ENCODE data around the gene ZFP92. TPM values are rescaled to one million over a fixed set of nuclear protein-coding genes. Genes with fewer than 3 reads are reported as not detected.
A peak's percentile ranks its signal among the peaks of the same experiment; 100 is the strongest.
"Not testable (repeated sequence)": the region's sequence is repeated elsewhere in the genome, so short reads cannot be mapped to it uniquely, and the experiment has no call there.

ZFP92 gene
- total and polyA plus RNA-seq, 5 donors: 0.32 to 1.6 (median 0.65) TPM

DNA sequence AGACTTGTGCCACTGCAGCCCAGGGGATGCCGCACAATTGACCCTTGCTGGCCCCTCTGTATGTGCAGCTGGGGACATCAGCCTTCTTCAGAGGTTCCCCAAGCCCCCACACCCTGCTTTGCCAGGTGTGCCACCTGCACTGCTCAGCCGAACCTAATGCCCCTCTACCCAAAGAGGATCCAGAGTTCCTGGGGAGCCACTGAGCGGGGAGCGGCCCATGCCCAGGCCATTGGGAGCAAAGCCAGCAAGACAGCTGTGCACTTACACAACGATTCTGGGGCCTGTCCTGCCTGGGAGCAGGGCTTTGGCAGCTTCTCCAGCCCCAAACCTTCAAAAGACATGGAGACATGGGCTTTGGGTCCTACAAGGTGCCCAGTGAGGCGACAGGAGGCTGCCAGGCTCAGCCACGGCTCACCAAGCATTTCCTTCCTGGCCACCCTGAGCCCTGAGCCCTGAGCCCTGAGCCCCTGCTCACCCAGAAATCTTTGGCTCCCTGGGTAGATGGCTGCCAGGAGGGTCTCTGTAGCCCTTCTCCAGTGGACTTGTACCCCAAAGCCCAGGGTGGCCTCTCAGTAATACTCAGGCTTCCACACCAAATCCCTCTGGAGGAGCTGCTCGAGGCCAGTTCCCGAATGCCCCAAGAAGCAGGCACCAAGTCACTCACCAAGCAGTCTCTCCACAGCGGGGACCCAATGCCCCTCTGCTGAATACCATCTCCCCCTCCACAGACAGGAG lies 23.1 kb upstream of the ZFP92 start:
- 89% methylated on average over 10 of the region's 10 CpGs for WGBS
- ATAC-seq: peak in 1 of 2 donors; percentile 31
- DNase-seq: peak in 2 of 3 donors; percentile 62 to 68

DNA sequence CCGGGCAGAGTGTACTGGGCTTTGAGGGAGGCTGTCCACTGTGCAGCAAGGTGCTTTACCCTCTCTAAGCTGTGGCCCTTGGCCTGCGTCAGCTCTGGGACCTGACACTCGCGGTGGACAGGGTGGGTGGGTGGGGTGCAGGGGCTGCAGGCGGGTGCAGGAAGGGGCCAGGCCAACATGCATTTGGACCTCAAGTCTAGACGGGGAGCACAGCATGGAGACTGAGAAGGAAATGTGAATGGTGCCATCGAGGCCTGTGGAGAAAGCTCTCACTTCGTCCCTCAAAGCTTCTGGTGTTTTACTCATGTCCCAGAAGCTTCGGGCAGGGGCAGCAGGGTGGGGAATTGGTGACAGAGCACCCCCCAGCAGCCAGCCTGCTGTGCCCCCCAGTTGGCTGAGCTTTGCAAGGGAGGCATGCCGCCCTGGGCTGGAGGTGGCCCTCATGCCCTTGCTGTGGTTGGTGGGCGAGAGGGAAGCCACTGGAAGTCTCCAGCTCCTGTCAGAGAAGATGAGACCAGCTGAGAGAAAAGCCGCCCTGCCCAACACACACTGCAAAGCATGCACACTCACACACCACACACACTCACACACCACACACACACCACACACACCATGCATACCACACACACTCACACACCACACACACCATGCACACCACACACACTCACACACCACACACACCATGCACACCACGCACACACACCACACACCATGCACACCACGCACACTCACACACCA lies 22.4 kb upstream of the ZFP92 start:
- H3K4me1 ChIP-seq (ENCODE audit: control insufficient read depth, insufficient read depth, low read length): no peaks in the 10 kb centered on the region
- intact Hi-C loops (cut with DNase I): no loop called here
- DNase-seq: peak in 1 of 3 donors; percentile 29
- H3K9me3 ChIP-seq (ENCODE audit: control insufficient read depth, low read length): no peaks in the 10 kb centered on the region
- ATAC-seq: no peak
- H3K27me3 ChIP-seq (ENCODE audit: control insufficient read depth, insufficient read depth): no peaks in the 10 kb centered on the region
- no peak overlapping the region for H3K27ac ChIP-seq (ENCODE audit: low read length)
- WGBS: 79% methylated on average over 14 of the region's 14 CpGs
- no peak overlapping the region for H3K4me3 ChIP-seq (ENCODE audit: low read length)

More for the DNA sequence above, 23.1 kb upstream of the ZFP92 start:
- Histone ChIP-seq H3K4me1 (ENCODE audit: control insufficient read depth, insufficient read depth, low read length) (no peaks in the 10 kb centered on the region), H3K4me3 (ENCODE audit: low read length) (no peak overlapping the region), H3K27ac (ENCODE audit: low read length) (no peak overlapping the region), H3K9me3 (ENCODE audit: control insufficient read depth, low read length) (no peaks in the 10 kb centered on the region), H3K27me3 (ENCODE audit: control insufficient read depth, insufficient read depth) (no peaks in the 10 kb centered on the region)
- intact Hi-C loops (cut with DNase I): no loop called here

GRCh38 chrX:153389460-153389768 lies 21.9 kb upstream of the ZFP92 start:
- intact Hi-C loops (cut with DNase I); DNase-seq: not testable (repeated sequence)

GRCh38 chrX:153392642-153393321 lies 18.5 kb upstream of the ZFP92 start:
- peak in 1 of 3 donors; percentile 33 for DNase-seq
- 87% methylated on average over 16 of the region's 16 CpGs for WGBS
- H3K27ac ChIP-seq (ENCODE audit: low read length): no peak overlapping the region
- intact Hi-C loops (cut with DNase I): no loop called here
- no peaks in the 10 kb centered on the region for H3K4me1 ChIP-seq (ENCODE audit: control insufficient read depth, insufficient read depth, low read length)
- H3K27me3 ChIP-seq (ENCODE audit: control insufficient read depth, insufficient read depth): no peaks in the 10 kb centered on the region
- no peak for ATAC-seq
- no peaks in the 10 kb centered on the region for H3K9me3 ChIP-seq (ENCODE audit: control insufficient read depth, low read length)
- H3K4me3 ChIP-seq (ENCODE audit: low read length): no peak overlapping the region

More at GRCh38 chrX:153389460-153389768, 21.9 kb upstream of the ZFP92 start:
- 98% methylated on average over 6 of the region's 6 CpGs for WGBS
- H3K4me1 ChIP-seq (ENCODE audit: control insufficient read depth, insufficient read depth, low read length); ATAC-seq; H3K9me3 ChIP-seq (ENCODE audit: control insufficient read depth, low read length); H3K4me3 ChIP-seq (ENCODE audit: low read length); H3K27me3 ChIP-seq (ENCODE audit: control insufficient read depth, insufficient read depth); H3K27ac ChIP-seq (ENCODE audit: low read length): not testable (repeated sequence)

DNA sequence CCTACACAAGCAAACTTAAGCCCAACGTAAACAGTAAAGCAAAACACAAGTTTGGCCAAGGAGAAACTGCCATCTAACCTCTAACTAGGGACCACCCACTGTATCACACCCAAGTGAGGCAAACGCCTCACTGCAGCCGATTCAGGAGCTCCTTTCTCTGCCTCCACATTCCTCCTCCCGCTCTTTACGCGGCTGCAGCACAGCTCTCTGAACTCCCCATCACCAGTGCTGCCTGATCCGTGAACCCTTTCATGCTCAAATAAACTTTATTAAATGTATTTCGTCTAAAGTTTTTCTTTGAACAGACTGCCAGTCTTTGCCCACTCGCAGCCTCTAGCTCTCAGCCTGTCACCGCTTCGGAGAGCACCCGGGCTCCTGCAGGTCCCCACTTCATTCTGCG lies 16.7 kb upstream of the ZFP92 start:
- DNase-seq (no peak), ATAC-seq (no peak)
- H3K4me1 ChIP-seq (ENCODE audit: control insufficient read depth, insufficient read depth, low read length): no peaks in the 10 kb centered on the region
- no peak overlapping the region for H3K27ac ChIP-seq (ENCODE audit: low read length)
- WGBS: 55% methylated on average over 13 of the region's 13 CpGs
- intact Hi-C loops (cut with DNase I): no loop called here
- no peaks in the 10 kb centered on the region for H3K27me3 ChIP-seq (ENCODE audit: control insufficient read depth, insufficient read depth)
- H3K9me3 ChIP-seq (ENCODE audit: control insufficient read depth, low read length): no peaks in the 10 kb centered on the region
- H3K4me3 ChIP-seq (ENCODE audit: low read length): no peak overlapping the region

- Histone ChIP-seq H3K4me3 (ENCODE audit: low read length) (no peak overlapping the region), H3K4me1 (ENCODE audit: control insufficient read depth, insufficient read depth, low read length) (no peaks in the 10 kb centered on the region), H3K27ac (ENCODE audit: low read length) (no peak overlapping the region), H3K9me3 (ENCODE audit: control insufficient read depth, low read length) (no peaks in the 10 kb centered on the region), H3K27me3 (ENCODE audit: control insufficient read depth, insufficient read depth) (no peaks in the 10 kb centered on the region)
- ATAC-seq (no peak), DNase-seq (peak in 1 of 3 donors; percentile 43)
- WGBS: 85% methylated on average over 26 of the region's 26 CpGs
- intact Hi-C loops (cut with DNase I): no loop called here
These were observed 15.5 kb upstream of the ZFP92 start for GRCh38 chrX:153395613-153396319.

GRCh38 chrX:153396320-153397195 lies 14.7 kb upstream of the ZFP92 start:
- Histone ChIP-seq H3K4me3 (ENCODE audit: low read length) (no peak overlapping the region), H3K9me3 (ENCODE audit: control insufficient read depth, low read length) (no peaks in the 10 kb centered on the region), H3K4me1 (ENCODE audit: control insufficient read depth, insufficient read depth, low read length) (no peaks in the 10 kb centered on the region), H3K27me3 (ENCODE audit: control insufficient read depth, insufficient read depth) (no peaks in the 10 kb centered on the region), H3K27ac (ENCODE audit: low read length) (no peak overlapping the region)
- 84% methylated on average over 26 of the region's 26 CpGs for WGBS
- intact Hi-C loops (cut with DNase I): no loop called here
- ATAC-seq (no peak), DNase-seq (peak in 1 of 3 donors; percentile 41)

GRCh38 chrX:153397256-153397960 lies 13.9 kb upstream of the ZFP92 start:
- Histone ChIP-seq H3K4me1 (ENCODE audit: control insufficient read depth, insufficient read depth, low read length) (no peaks in the 10 kb centered on the region), H3K27me3 (ENCODE audit: control insufficient read depth, insufficient read depth) (no peaks in the 10 kb centered on the region), H3K9me3 (ENCODE audit: control insufficient read depth, low read length) (no peaks in the 10 kb centered on the region), H3K4me3 (ENCODE audit: low read length) (no peak overlapping the region), H3K27ac (ENCODE audit: low read length) (no peak overlapping the region)
- ATAC-seq (no peak), DNase-seq (peak in 1 of 3 donors; percentile 16)
- 81% methylated on average over 27 of the region's 27 CpGs for WGBS
- intact Hi-C loops (cut with DNase I): no loop called here

- intact Hi-C loops (cut with DNase I): no loop called here
- Histone ChIP-seq H3K27ac (ENCODE audit: low read length) (no peak overlapping the region), H3K4me3 (ENCODE audit: low read length) (no peak overlapping the region), H3K9me3 (ENCODE audit: control insufficient read depth, low read length) (no peaks in the 10 kb centered on the region), H3K4me1 (ENCODE audit: control insufficient read depth, insufficient read depth, low read length) (no peaks in the 10 kb centered on the region), H3K27me3 (ENCODE audit: control insufficient read depth, insufficient read depth) (no peaks in the 10 kb centered on the region)
- WGBS: 75% methylated on average over 17 of the region's 17 CpGs
- no peak for ATAC-seq
- DNase-seq: peak in 1 of 3 donors; percentile 28
These were observed 12.9 kb upstream of the ZFP92 start for GRCh38 chrX:153398275-153398960.

Measured in right cardiac atrium (tissue), 5 donors.